Thyroid gland (tissue), 4 donors: Measurements from ENCODE around the gene PALLD. TPM values are rescaled to one million over a fixed set of nuclear protein-coding genes. Genes with fewer than 3 reads are reported as not detected.

Experiments used
- DNase-seq, 2 donors: peaks; one replicate each; pipeline ENCODE4 v3.0.0-alpha.2; 2019
- H3K27ac ChIP-seq, 3 donors: fragments of 200-600 bp; sonication (generic); 1 replicate in 2 of 3; 2 replicates in 1 of 3; pipeline ENCODE4 v1.5.1; 2016 to 2019; ENCODE audit warnings: mild to moderate bottlenecking in 1 of 3, moderate library complexity in 1 of 3
- H3K27me3 ChIP-seq: fragments of 200-600 bp; sonication (generic); one replicate; pipeline ENCODE4 v1.5.1; 2019
- H3K36me3 ChIP-seq, 2 donors: fragments of 200-600 bp; sonication (generic); one replicate each; pipeline ENCODE4 v1.5.1; 2016 to 2019
- H3K4me1 ChIP-seq, 2 donors: fragments of 200-600 bp; sonication (generic); one replicate each; pipeline ENCODE4 v1.5.1; 2017 to 2019
- H3K4me3 ChIP-seq, 3 donors: fragments of 200-600 bp; sonication (generic); replicated peaks in 1 of 3; 1 replicate in 2 of 3; 2 replicates in 1 of 3; pipeline ENCODE4 v1.5.1; 2016; ENCODE audit warnings: mild to moderate bottlenecking in 1 of 3
- H3K9me3 ChIP-seq: fragments of 200-600 bp; sonication (generic); one replicate; pipeline ENCODE4 v1.5.1; 2017
- POLR2A ChIP-seq, 2 donors: fragments of 450-650 bp; IDR thresholded peaks; one replicate each; pipeline ENCODE4 v1.6.1; 2017; ENCODE audit warnings: antibody characterized with exemption in 2 of 2, mild to moderate bottlenecking in 2 of 2, moderate library complexity in 1 of 2
- WGBS, 2 donors: methylation state at CpG; one replicate each; pipeline ENCODE4 v1.1.5; 2017; 5-methylcytosine and 5-hydroxymethylcytosine counted together
- intact Hi-C: fragments of 100-400 bp; cut with DNase I; formaldehyde crosslinking; loops from one replicate; pipeline ENCODE4 v1.15.1; 2023
- total RNA-seq, 4 donors: library from RNA; depleted of rRNA; stranded (reverse); fragments of >200 nt; gene quantifications; one replicate each; pipeline ENCODE4 v1.2.3, GENCODE V29; 2016
- TF ChIP-seq, protein P1 (sequence below), 6 experiments: fragments of 200-600 bp in 3 of 6; fragments of 450-650 bp in 3 of 6; sonication (generic) in 3 of 6; IDR thresholded peaks; one replicate each; pipeline ENCODE4 v1.5.1; 2016 to 2019; ENCODE audit warnings: antibody characterized with exemption in 6 of 6, mild to moderate bottlenecking in 2 of 6, inconsistent platforms in 1 of 6, moderate library complexity in 1 of 6

Gene PALLD
- total RNA-seq, 4 donors from 2014 or later: 152 to 311 (median 226) TPM

DNA sequence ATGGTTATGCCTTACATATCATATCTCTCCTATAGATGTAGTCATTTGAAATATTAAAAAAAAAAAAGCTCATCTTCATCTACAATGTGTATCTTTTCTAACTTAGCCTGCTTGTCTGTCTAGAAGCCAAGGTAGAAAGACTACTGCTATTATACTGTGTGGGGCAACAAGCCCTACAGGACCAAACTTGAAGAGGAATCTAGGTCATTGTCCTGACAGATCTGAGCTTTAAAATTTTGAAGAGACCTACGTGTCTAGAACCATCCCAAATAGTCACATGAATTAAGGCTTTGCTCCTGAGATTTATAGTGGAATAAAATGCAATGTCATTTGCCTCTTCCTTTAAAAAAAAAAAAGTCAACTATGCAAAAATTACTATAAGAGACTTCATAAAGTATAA is 95.8 kb downstream of the PALLD start:
- WGBS, 2 donors: 77 to 90% methylated on average over 1 of the region's 1 CpG

DNA sequence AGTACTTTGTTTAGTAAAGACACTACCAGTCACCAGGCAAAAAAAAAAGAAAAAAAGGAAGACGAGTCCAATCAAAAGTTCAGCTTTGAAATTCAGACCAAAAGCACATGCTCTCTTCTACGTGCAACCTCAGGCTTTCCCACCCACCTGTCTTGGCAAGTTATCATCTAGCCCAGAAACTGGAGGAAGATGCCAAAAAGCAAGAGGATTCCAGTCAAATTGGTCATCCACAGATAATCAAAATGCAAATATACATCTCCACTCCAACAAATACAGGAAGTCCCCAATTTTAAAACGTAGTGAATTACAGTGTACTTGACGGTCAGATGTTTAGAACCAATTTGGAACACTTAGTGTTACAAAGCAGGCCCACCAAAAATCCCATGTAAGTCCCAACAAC is 96.5 kb downstream of the PALLD start:
- H3K36me3 ChIP-seq: no peaks in the 10 kb centered on the region
- no peaks in the 10 kb centered on the region for H3K4me1 ChIP-seq
- intact Hi-C loops: loop anchor here (10.0 kb wide), 1 partner anchor 321 kb away; no protein-coding TSS in a partner anchor
- 63 to 82% methylated on average over 4 of the region's 4 CpGs for WGBS, 2 donors
- H3K4me3 ChIP-seq: no peak overlapping the region
- H3K27me3 ChIP-seq: no peaks in the 10 kb centered on the region
- TF ChIP-seq, protein P1, sequence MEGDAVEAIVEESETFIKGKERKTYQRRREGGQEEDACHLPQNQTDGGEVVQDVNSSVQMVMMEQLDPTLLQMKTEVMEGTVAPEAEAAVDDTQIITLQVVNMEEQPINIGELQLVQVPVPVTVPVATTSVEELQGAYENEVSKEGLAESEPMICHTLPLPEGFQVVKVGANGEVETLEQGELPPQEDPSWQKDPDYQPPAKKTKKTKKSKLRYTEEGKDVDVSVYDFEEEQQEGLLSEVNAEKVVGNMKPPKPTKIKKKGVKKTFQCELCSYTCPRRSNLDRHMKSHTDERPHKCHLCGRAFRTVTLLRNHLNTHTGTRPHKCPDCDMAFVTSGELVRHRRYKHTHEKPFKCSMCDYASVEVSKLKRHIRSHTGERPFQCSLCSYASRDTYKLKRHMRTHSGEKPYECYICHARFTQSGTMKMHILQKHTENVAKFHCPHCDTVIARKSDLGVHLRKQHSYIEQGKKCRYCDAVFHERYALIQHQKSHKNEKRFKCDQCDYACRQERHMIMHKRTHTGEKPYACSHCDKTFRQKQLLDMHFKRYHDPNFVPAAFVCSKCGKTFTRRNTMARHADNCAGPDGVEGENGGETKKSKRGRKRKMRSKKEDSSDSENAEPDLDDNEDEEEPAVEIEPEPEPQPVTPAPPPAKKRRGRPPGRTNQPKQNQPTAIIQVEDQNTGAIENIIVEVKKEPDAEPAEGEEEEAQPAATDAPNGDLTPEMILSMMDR (IDR thresholded peaks at IDR 0.05): no peak
- no peak for TF ChIP-seq POLR2A (IDR thresholded peaks at IDR 0.05)
- H3K9me3 ChIP-seq: no peaks in the 10 kb centered on the region
- H3K27ac ChIP-seq: no peak overlapping the region
- no peak for DNase-seq

More for the DNA sequence above, 95.8 kb downstream of the PALLD start:
- H3K27me3 ChIP-seq: no peaks in the 10 kb centered on the region
- intact Hi-C loops: loop anchor here (10.0 kb wide), 1 partner anchor 322 kb away; no protein-coding TSS in a partner anchor
- DNase-seq: no peak
- no peak overlapping the region for H3K27ac ChIP-seq
- no peak for TF ChIP-seq POLR2A (IDR thresholded peaks at IDR 0.05)
- TF ChIP-seq, protein P1 (IDR thresholded peaks at IDR 0.05): no peak
- no peaks in the 10 kb centered on the region for H3K36me3 ChIP-seq
- H3K4me1 ChIP-seq: peaks cover 0 to 5% of the 10 kb centered on the region in 2 donors
- H3K9me3 ChIP-seq: no peaks in the 10 kb centered on the region
- no peak overlapping the region for H3K4me3 ChIP-seq

DNA sequence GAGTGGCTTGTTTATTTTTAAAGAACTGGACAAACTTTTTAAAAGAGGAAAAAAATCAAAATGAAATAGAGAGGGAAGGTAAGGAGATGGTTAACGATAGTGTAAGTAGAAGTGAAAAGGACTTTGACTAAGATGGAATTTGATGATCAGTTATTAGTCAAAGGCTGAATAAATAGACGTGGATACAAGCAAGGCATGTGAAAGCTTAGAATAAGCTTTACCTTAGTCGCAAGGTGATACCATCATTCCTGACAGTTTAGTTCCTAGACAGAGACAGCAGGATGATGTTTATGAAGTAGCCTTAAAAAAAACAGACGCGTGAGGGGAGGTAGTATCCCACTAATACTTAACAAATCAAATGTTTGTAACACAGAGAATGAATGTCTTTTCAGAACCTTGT is 97.3 kb downstream of the PALLD start:
- Histone ChIP-seq H3K4me3 (no peak overlapping the region), H3K27me3 (no peaks in the 10 kb centered on the region), H3K9me3 (no peaks in the 10 kb centered on the region), H3K4me1 (no peaks in the 10 kb centered on the region), H3K27ac (no peak overlapping the region), H3K36me3 (no peaks in the 10 kb centered on the region)
- no peak for DNase-seq
- intact Hi-C loops: loop anchor here (10.0 kb wide), 1 partner anchor 321 kb away; no protein-coding TSS in a partner anchor
- 76 to 90% methylated on average over 5 of the region's 5 CpGs for WGBS, 2 donors
- TF ChIP-seq, protein P1 (IDR thresholded peaks at IDR 0.05): no peak
- no peak for TF ChIP-seq POLR2A (IDR thresholded peaks at IDR 0.05)

DNA sequence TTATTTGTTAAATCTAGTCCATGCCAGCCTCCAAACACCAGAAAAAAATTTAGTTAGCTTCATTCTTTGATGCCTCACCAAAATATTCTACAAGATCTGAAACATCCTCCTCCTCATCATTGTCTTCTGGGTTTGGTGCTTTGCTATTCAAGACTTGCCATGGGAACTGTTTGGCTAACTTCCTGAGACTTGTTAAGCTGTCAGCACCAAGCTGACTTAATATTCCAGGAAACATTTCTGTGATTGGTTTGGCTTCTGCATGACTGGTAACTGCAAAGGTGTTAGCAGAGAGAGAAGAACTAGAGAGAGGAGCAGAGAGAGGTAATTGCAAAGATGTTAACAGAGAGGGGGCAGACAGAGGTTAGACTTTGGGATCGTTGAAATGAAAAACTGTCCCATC is 101.3 kb downstream of the PALLD start:
- no peak for DNase-seq
- H3K36me3 ChIP-seq: no peaks in the 10 kb centered on the region
- no peaks in the 10 kb centered on the region for H3K9me3 ChIP-seq
- no peak overlapping the region for H3K27ac ChIP-seq
- H3K4me3 ChIP-seq: no peak overlapping the region
- H3K4me1 ChIP-seq: no peaks in the 10 kb centered on the region
- no peaks in the 10 kb centered on the region for H3K27me3 ChIP-seq
- 85 to 91% methylated on average over 1 of the region's 1 CpG for WGBS, 2 donors
- intact Hi-C loops: loop anchor here (10.0 kb wide), 1 partner anchor 317 kb away; no protein-coding TSS in a partner anchor
- no peak for TF ChIP-seq POLR2A (IDR thresholded peaks at IDR 0.05)
- TF ChIP-seq, protein P1 (IDR thresholded peaks at IDR 0.05): no peak

DNA sequence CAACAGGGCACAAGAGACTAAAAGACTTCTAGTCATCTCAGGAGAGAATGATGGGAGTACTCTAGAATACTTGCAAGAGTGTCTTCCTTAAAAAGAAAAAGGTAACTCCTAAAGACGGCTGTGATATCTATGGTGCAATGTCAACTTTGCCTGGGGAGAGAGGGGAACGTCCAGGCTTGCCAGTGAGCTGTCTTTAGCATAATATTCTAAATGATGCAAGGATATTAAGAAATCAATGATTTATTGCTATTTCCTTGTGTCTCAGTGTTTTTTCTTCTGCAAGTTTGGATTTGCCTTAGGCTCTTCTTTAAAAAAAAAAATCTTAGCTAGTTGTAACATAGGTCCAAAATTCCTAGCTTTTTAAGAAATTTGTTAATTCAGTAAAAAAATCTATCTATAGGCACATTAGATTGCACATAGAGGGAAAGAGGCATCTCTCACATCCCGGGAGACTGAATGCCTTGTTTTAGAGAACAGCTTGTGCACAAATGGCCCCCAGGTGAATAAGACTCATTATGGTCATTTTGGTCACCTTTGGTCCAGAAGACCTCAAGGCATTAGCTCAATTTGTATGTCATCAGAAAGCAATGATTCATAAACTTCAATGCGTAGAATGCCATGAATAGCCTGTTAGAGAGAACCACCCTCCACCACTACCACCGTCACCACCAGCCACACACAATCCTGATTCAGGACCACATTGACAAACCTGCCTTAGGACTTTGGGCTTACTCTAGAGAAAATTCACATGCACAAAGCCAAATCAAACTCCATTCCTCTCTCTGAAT is 104.1 kb downstream of the PALLD start:
- TF ChIP-seq, protein P1 (IDR thresholded peaks at IDR 0.05): no peak
- no peak for TF ChIP-seq POLR2A (IDR thresholded peaks at IDR 0.05)
- Histone ChIP-seq H3K27me3 (no peaks in the 10 kb centered on the region), H3K4me1 (no peaks in the 10 kb centered on the region), H3K9me3 (no peaks in the 10 kb centered on the region), H3K27ac (no peak overlapping the region), H3K4me3 (no peak overlapping the region), H3K36me3 (no peaks in the 10 kb centered on the region)
- DNase-seq: no peak
- intact Hi-C loops: no loop called here
- WGBS, 2 donors: 89% methylated on average over 5 of the region's 5 CpGs
